ENCODE measurements around the gene SLC8A2.

The SLC8A2 gene

GRCh38 chr19:47514869-47515588 lies 43.3 kb upstream of the SLC8A2 start, which contains the start of gene NAPA:
Gene NAPA (minus strand): TSS chr19:47515063. CDS start chr19:47514940, 123 bp downstream.
- H3K9me3 ChIP-seq: no peaks in the 10 kb centered on the region
- TF ChIP-seq, protein P1, sequence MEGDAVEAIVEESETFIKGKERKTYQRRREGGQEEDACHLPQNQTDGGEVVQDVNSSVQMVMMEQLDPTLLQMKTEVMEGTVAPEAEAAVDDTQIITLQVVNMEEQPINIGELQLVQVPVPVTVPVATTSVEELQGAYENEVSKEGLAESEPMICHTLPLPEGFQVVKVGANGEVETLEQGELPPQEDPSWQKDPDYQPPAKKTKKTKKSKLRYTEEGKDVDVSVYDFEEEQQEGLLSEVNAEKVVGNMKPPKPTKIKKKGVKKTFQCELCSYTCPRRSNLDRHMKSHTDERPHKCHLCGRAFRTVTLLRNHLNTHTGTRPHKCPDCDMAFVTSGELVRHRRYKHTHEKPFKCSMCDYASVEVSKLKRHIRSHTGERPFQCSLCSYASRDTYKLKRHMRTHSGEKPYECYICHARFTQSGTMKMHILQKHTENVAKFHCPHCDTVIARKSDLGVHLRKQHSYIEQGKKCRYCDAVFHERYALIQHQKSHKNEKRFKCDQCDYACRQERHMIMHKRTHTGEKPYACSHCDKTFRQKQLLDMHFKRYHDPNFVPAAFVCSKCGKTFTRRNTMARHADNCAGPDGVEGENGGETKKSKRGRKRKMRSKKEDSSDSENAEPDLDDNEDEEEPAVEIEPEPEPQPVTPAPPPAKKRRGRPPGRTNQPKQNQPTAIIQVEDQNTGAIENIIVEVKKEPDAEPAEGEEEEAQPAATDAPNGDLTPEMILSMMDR (IDR thresholded peaks at IDR 0.05): no peak
- no peaks in the 10 kb centered on the region for H3K36me3 ChIP-seq
- peaks cover 14 to 48% (median 40%) of the 10 kb centered on the region in 4 donors for H3K4me1 ChIP-seq
- intact Hi-C loops (cut with DNase I; ENCODE audit: low total_unique reads): loop anchor here (2.0 to 10.0 kb wide), 4 partner anchors 43 to 180 kb away; partner anchors contain the start of gene SLC8A2
- peak within 1 kb of the TSS; percentile 86 to 97 for H3K27ac ChIP-seq
- no peaks in the 10 kb centered on the region for H3K27me3 ChIP-seq
- peak; percentile 100 for DNase-seq
- H3K4me3 ChIP-seq: peak within 1 kb of the TSS; percentile 73 to 93

- H3K27ac ChIP-seq: peak overlapping the region; percentile 86 to 97
- no peaks in the 10 kb centered on the region for H3K36me3 ChIP-seq
- no peak for DNase-seq
- H3K4me3 ChIP-seq: peak overlapping the region; percentile 73 to 93
- TF ChIP-seq, protein P1 (IDR thresholded peaks at IDR 0.05): no peak
- H3K27me3 ChIP-seq: no peaks in the 10 kb centered on the region
- peaks cover 14 to 55% (median 46%) of the 10 kb centered on the region in 4 donors for H3K4me1 ChIP-seq
- H3K9me3 ChIP-seq: no peaks in the 10 kb centered on the region
- intact Hi-C loops (cut with DNase I; ENCODE audit: low total_unique reads): loop anchor here (2.0 to 10.0 kb wide), 3 partner anchors 42 to 180 kb away; partner anchors contain the start of gene SLC8A2
These were observed 42.6 kb upstream of the SLC8A2 start for GRCh38 chr19:47514151-47514868.

GRCh38 chr19:47512948-47513319 lies 41.2 kb upstream of the SLC8A2 start:
- TF ChIP-seq, protein P1 (IDR thresholded peaks at IDR 0.05): no peak
- Histone ChIP-seq H3K4me1 (peaks cover 14 to 69% (median 58%) of the 10 kb centered on the region in 4 donors), H3K9me3 (no peaks in the 10 kb centered on the region), H3K36me3 (no peaks in the 10 kb centered on the region), H3K27me3 (no peaks in the 10 kb centered on the region), H3K27ac (peak overlapping the region; percentile 86 to 97), H3K4me3 (peak overlapping the region; percentile 73 to 93)
- intact Hi-C loops (cut with DNase I; ENCODE audit: low total_unique reads): loop anchor here (5.0 to 10.0 kb wide), 2 partner anchors 41 to 182 kb away; partner anchors contain the start of gene SLC8A2
- no peak for DNase-seq

GRCh38 chr19:47512183-47512947 lies 40.7 kb upstream of the SLC8A2 start:
- Histone ChIP-seq H3K4me3 (peak overlapping the region in 1 of 2 donors; percentile 93), H3K36me3 (no peaks in the 10 kb centered on the region), H3K27ac (peak overlapping the region; percentile 86 to 97), H3K4me1 (peaks cover 14 to 75% (median 64%) of the 10 kb centered on the region in 4 donors), H3K9me3 (no peaks in the 10 kb centered on the region), H3K27me3 (no peaks in the 10 kb centered on the region)
- TF ChIP-seq, protein P1 (IDR thresholded peaks at IDR 0.05): no peak
- intact Hi-C loops (cut with DNase I; ENCODE audit: low total_unique reads): loop anchor here (5.0 to 10.0 kb wide), 2 partner anchors 40 to 182 kb away; partner anchors contain the start of gene SLC8A2
- DNase-seq: peak in 1 of 2 donors; percentile 60

- Histone ChIP-seq H3K4me3 (no peak overlapping the region), H3K9me3 (no peaks in the 10 kb centered on the region), H3K4me1 (peaks cover 14 to 82% (median 70%) of the 10 kb centered on the region in 4 donors), H3K36me3 (peaks cover 0 to under 1% (median 0%) of the 10 kb centered on the region in 3 donors), H3K27ac (peak overlapping the region; percentile 86 to 97), H3K27me3 (no peaks in the 10 kb centered on the region)
- TF ChIP-seq, protein P1 (IDR thresholded peaks at IDR 0.05): no peak
- DNase-seq: no peak
- intact Hi-C loops (cut with DNase I; ENCODE audit: low total_unique reads): loop anchor here (5.0 to 10.0 kb wide), 2 partner anchors 39 to 183 kb away; partner anchors contain the start of gene SLC8A2
These were observed 40.0 kb upstream of the SLC8A2 start for GRCh38 chr19:47511681-47512080.
